Left ventricle myocardium inferior (tissue), 1 donor: ENCODE data around the gene IRGM. TPM values are rescaled to one million over a fixed set of nuclear protein-coding genes. Genes with fewer than 3 reads are reported as not detected.

Experiments used
- DNase-seq: peaks from one replicate; pipeline ENCODE4 v3.0.0-alpha.2; 2020
- H3K27ac ChIP-seq: fragments of 200-600 bp; replicated peaks from 2 replicates; pipeline ENCODE4 v1.8.0; 2021
- H3K27me3 ChIP-seq: fragments of 200-600 bp; 2 replicates; pipeline ENCODE4 v1.8.0; 2021; ENCODE audit warnings: low read depth
- H3K36me3 ChIP-seq: fragments of 200-600 bp; 2 replicates; pipeline ENCODE4 v1.8.0; 2021
- H3K4me1 ChIP-seq: fragments of 200-600 bp; 2 replicates; pipeline ENCODE4 v1.8.0; 2021
- H3K4me3 ChIP-seq: fragments of 200-600 bp; 2 replicates; pipeline ENCODE4 v1.8.0; 2021; ENCODE audit warnings: mild to moderate bottlenecking, moderate library complexity
- H3K9me3 ChIP-seq: fragments of 200-600 bp; replicated peaks from 2 replicates; pipeline ENCODE4 v1.8.0; 2021
- CTCF ChIP-seq: fragments of 200-600 bp; IDR thresholded peaks from 2 replicates; pipeline ENCODE4 v1.8.0; 2021; ENCODE audit warnings: antibody characterized with exemption, mild to moderate bottlenecking, borderline replicate concordance
- intact Hi-C: fragments of 100-400 bp; cut with micrococcal nuclease; formaldehyde crosslinking; loops from one replicate; pipeline ENCODE4 v1.11.0; 2022
- total RNA-seq: library from RNA; stranded (reverse); fragmentation: NEBNext Ultra II Directional; extraction: Animal tissue kit (Norgen Biotek cat#: 25700); gene quantifications from one replicate; pipeline ENCODE4 v1.2.1, GENCODE V29; 2021
- donor health status: DM: no; HTN: yes; CAD: no; lungs with severe emphysema.

IRGM gene
- total RNA-seq, 1 donor from 2014 or later: not detected

- no peak overlapping the region for H3K27ac ChIP-seq
- no peaks in the 10 kb centered on the region for H3K27me3 ChIP-seq
- intact Hi-C loops: no loop called here
- DNase-seq: no peak
- no peaks in the 10 kb centered on the region for H3K4me1 ChIP-seq
- no peak for TF ChIP-seq CTCF
- H3K36me3 ChIP-seq: no peaks in the 10 kb centered on the region
- H3K9me3 ChIP-seq: peaks cover 33% of the 10 kb centered on the region
- H3K4me3 ChIP-seq: no peak overlapping the region
These were observed 14.0 kb downstream of the IRGM start for GRCh38 chr5:150860246-150860821.

GRCh38 chr5:150862070-150862469, 15.7 kb downstream of the IRGM start:
- DNase-seq: no peak
- Histone ChIP-seq H3K4me1 (no peaks in the 10 kb centered on the region), H3K4me3 (no peak overlapping the region), H3K27me3 (no peaks in the 10 kb centered on the region), H3K9me3 (peaks cover 50% of the 10 kb centered on the region), H3K27ac (no peak overlapping the region), H3K36me3 (no peaks in the 10 kb centered on the region)
- intact Hi-C loops: no loop called here
- no peak for TF ChIP-seq CTCF

- Histone ChIP-seq H3K9me3 (peaks cover 84% of the 10 kb centered on the region), H3K4me3 (no peak overlapping the region), H3K4me1 (no peaks in the 10 kb centered on the region), H3K27ac (no peak overlapping the region), H3K27me3 (no peaks in the 10 kb centered on the region), H3K36me3 (no peaks in the 10 kb centered on the region)
- intact Hi-C loops: no loop called here
- no peak for TF ChIP-seq CTCF
- DNase-seq: no peak
These were observed 33.0 kb downstream of the IRGM start for GRCh38 chr5:150879358-150879757.

GRCh38 chr5:150895431-150896428, 49.4 kb downstream of the IRGM start:
- no peak for TF ChIP-seq CTCF
- peaks cover 100% of the 10 kb centered on the region for H3K9me3 ChIP-seq

More at GRCh38 chr5:150895431-150896428, 49.4 kb downstream of the IRGM start:
- Histone ChIP-seq H3K27ac (no peak overlapping the region), H3K27me3 (no peaks in the 10 kb centered on the region), H3K36me3 (peaks cover 69% of the 10 kb centered on the region), H3K4me1 (no peaks in the 10 kb centered on the region), H3K4me3 (no peak overlapping the region)
- no peak for DNase-seq
- intact Hi-C loops: no loop called here

Other genes starting within 250 kb of the IRGM start
- 715 TPM for gene SYNPO, start 205.9 kb upstream of the IRGM start, total RNA-seq
- 6.2 TPM for gene MYOZ3, start 185.3 kb upstream of the IRGM start, total RNA-seq
- gene RBM22, start 145.5 kb upstream of the IRGM start, total RNA-seq: 25.2 TPM
- gene DCTN4, start 87.5 kb upstream of the IRGM start, total RNA-seq: 43.1 TPM
- 15.7 TPM for gene SMIM3, start 67.8 kb upstream of the IRGM start, total RNA-seq
- gene ZNF300, start 58.5 kb downstream of the IRGM start, total RNA-seq: 1.1 TPM
- gene GPX3, start 174.1 kb downstream of the IRGM start, total RNA-seq: 744 TPM
- 131 TPM for gene TNIP1, start 234.5 kb downstream of the IRGM start, total RNA-seq